GM10248 (cell line): ENCODE results near the gene TECR.

ENCODE experiments used
- CTCF ChIA-PET: fragments of 300-600 bp; sonication (Branson Sonifier 250); formaldehyde crosslinking; extraction: SDS; loops from one replicate; lab custom pipeline; 2021; ENCODE audit warnings: antibody characterized with exemption; lab: Yijun Ruan, JAX
- POLR2A ChIA-PET: fragments of 350-650 bp; sonication (Branson Sonifier 250); formaldehyde crosslinking; extraction: SDS; loops from one replicate; lab custom pipeline; 2020; ENCODE audit warnings: antibody characterized with exemption; lab: Yijun Ruan, JAX
- DNase-seq: peaks from one replicate; pipeline ENCODE4 v3.0.0; 2012; ENCODE audit errors: extremely low spot score
- TF ChIP-seq, protein P1 (sequence below): IDR thresholded peaks from 2 replicates; pipeline ENCODE4 v1.5.1; 2012; ENCODE audit warnings: mild to moderate bottlenecking, low read depth; ENCODE audit errors: extremely low read depth, missing control alignments, control extremely low read depth

TECR gene

GRCh38 chr19:14614099-14614412 lies 84.7 kb downstream of the TECR start:
- CTCF ChIA-PET: interaction anchor here (1.4 to 4.7 kb wide), 4 partner anchors 10 to 71 kb away, joined by 4 to 40 read pairs (median 8); partner anchors contain the start of gene NDUFB7
- POLR2A ChIA-PET: no interaction called here

More at GRCh38 chr19:14614099-14614412, 84.7 kb downstream of the TECR start:
- peak; percentile 65 for DNase-seq
- TF ChIP-seq, protein P1, sequence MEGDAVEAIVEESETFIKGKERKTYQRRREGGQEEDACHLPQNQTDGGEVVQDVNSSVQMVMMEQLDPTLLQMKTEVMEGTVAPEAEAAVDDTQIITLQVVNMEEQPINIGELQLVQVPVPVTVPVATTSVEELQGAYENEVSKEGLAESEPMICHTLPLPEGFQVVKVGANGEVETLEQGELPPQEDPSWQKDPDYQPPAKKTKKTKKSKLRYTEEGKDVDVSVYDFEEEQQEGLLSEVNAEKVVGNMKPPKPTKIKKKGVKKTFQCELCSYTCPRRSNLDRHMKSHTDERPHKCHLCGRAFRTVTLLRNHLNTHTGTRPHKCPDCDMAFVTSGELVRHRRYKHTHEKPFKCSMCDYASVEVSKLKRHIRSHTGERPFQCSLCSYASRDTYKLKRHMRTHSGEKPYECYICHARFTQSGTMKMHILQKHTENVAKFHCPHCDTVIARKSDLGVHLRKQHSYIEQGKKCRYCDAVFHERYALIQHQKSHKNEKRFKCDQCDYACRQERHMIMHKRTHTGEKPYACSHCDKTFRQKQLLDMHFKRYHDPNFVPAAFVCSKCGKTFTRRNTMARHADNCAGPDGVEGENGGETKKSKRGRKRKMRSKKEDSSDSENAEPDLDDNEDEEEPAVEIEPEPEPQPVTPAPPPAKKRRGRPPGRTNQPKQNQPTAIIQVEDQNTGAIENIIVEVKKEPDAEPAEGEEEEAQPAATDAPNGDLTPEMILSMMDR: no peak
